K562 (cell line): ENCODE data around the gene C17orf113. TPM values are rescaled to one million over a fixed set of nuclear protein-coding genes. Genes with fewer than 3 reads are reported as not detected.

Experiments
- CEBPB ChIP-seq: fragments of 450-650 bp; IDR thresholded peaks from 2 replicates; pipeline ENCODE4 v1.6.1; 2016; ENCODE audit warnings: missing genetic modification characterization, missing compliant biosample characterization
- HEY1 ChIP-seq: fragments of 250-450 bp; sonication (Bioruptor Pico); IDR thresholded peaks from 2 replicates; pipeline ENCODE4 v1.5.0; 2020; ENCODE audit warnings: mild to moderate bottlenecking, moderate library complexity, borderline replicate concordance
- MCM7 ChIP-seq, 2 experiments: fragments of 450-650 bp; IDR thresholded peaks; 2 replicates each; pipeline ENCODE4 v1.6.1; 2016 to 2018
- POLR3G ChIP-seq: IDR thresholded peaks from 2 replicates; pipeline ENCODE4 v1.6.1; 2011; ENCODE audit not compliant: insufficient read length, insufficient replicate concordance; ENCODE audit errors: extremely low read depth
- RERE ChIP-seq: sonication (generic); formaldehyde crosslinking; IDR thresholded peaks from 2 replicates; pipeline ENCODE4 v1.8.0; 2023; ENCODE audit warnings: missing genetic modification reagents, mild to moderate bottlenecking, borderline replicate concordance
- SNRNP70 ChIP-seq: fragments of 200-400 bp; formaldehyde crosslinking; optimal IDR thresholded peaks from 2 replicates; pipeline ENCODE3; 2017; ENCODE audit warnings: low read depth, low read length
- TRIM28 ChIP-seq: fragments of 450-650 bp; IDR thresholded peaks from 2 replicates; pipeline ENCODE4 v1.6.1; 2017
- YY1 ChIP-seq, 3 experiments: IDR thresholded peaks; 2 replicates each; pipeline ENCODE4 v1.6.1; 2011; ENCODE audit warnings: low read length in 2 of 3, mild to moderate bottlenecking in 2 of 3, moderate library complexity in 2 of 3, borderline replicate concordance in 1 of 3, control low read depth in 1 of 3, low read depth in 1 of 3; ENCODE audit not compliant: insufficient read depth in 3 of 3, insufficient replicate concordance in 2 of 3, control insufficient read depth in 1 of 3, insufficient read length in 1 of 3; ENCODE audit errors: extremely low read depth in 1 of 3
- ZNF324 ChIP-seq: fragments of 250-450 bp; sonication (Bioruptor Pico); IDR thresholded peaks from 2 replicates; pipeline ENCODE4 v1.4.0; 2020; ENCODE audit warnings: mild to moderate bottlenecking
- ZNF609 ChIP-seq: sonication (generic); formaldehyde crosslinking; IDR thresholded peaks from 2 replicates; pipeline ENCODE4 v1.8.1; 2023; ENCODE audit warnings: missing genetic modification reagents, mild to moderate bottlenecking, borderline replicate concordance
- ZNF668 ChIP-seq: fragments of 250-450 bp; sonication (Bioruptor Pico); IDR thresholded peaks from 2 replicates; pipeline ENCODE4 v1.8.0; 2022; ENCODE audit warnings: mild to moderate bottlenecking, inconsistent platforms
- ZNF764 ChIP-seq: fragments of 250-450 bp; sonication (Bioruptor Pico); IDR thresholded peaks from 2 replicates; pipeline ENCODE4 v1.4.0; 2020; ENCODE audit warnings: low read depth, mild to moderate bottlenecking, moderate library complexity
- polyA plus RNA-seq, 8 experiments: library from polyadenylated mRNA; depleted of rRNA in 4 of 8; stranded (reverse) in 5 of 8; unstranded in 3 of 8; fragments of >200 nt; fragmentation: Nextera tagmentation in 2 of 8; fragmentation: Illumina TruSeq in 1 of 8; extraction: Ambion mirVana in 2 of 8; extraction: Trizol in 1 of 8; gene quantifications; 2 replicates each; pipeline versions ENCODE4 v1.2.1 to v1.2.3, GENCODE V29; 2011 to 2014; ENCODE audit warnings: inconsistent platforms in 1 of 8, missing spikeins in 1 of 8
- total RNA-seq, 7 experiments: library from RNA; depleted of rRNA in 6 of 7; stranded (reverse); fragments of >200 nt in 6 of 7; fragmentation: Illumina TruSeq in 2 of 7; extraction: Trizol in 2 of 7; gene quantifications; 2 replicates each; pipeline versions ENCODE4 v1.2.1 to v1.2.3, GENCODE V29; 2011 to 2021; ENCODE audit warnings: low replicate concordance in 1 of 7
- TF ChIP-seq, protein P1 (sequence below): fragments of 200-800 bp; sonication (Bioruptor generic); IDR thresholded peaks from 2 replicates; pipeline ENCODE4 v1.6.1; 2017; ENCODE audit warnings: missing genetic modification characterization, missing compliant biosample characterization

The C17orf113 gene
- total and polyA plus RNA-seq, 9 of the 15 experiments (the other 6 are each of a cell fraction or from before 2014, with no cell fraction given), result 0.10 to 1.2 (median 0.31) TPM

GRCh38 chr17:42027961-42028790 is 22.2 kb downstream of the C17orf113 start (continued):
- TF ChIP-seq YY1 (IDR thresholded peaks at IDR 0.05; ENCODE audit: borderline replicate concordance in 1 of 3, control insufficient read depth in 1 of 3, extremely low read depth in 1 of 3, insufficient read depth in 3 of 3, insufficient read length in 1 of 3, insufficient replicate concordance in 2 of 3, low read depth in 1 of 3, low read length in 2 of 3) (peak in 1 of 3 experiments; percentile 18), ZNF668 (CRISPR knock-in tag) (no peak), POLR3G (no peak), CEBPB (tag) (no peak), ZNF609 (no peak), MCM7 (IDR thresholded peaks at IDR 0.05) (no peak), ZNF324 (CRISPR knock-in tag) (no peak), RERE (no peak), HEY1 (CRISPR knock-in tag) (no peak), ZNF764 (CRISPR knock-in tag) (no peak), TRIM28 (no peak), SNRNP70 (no peak)
- TF ChIP-seq, protein P1, sequence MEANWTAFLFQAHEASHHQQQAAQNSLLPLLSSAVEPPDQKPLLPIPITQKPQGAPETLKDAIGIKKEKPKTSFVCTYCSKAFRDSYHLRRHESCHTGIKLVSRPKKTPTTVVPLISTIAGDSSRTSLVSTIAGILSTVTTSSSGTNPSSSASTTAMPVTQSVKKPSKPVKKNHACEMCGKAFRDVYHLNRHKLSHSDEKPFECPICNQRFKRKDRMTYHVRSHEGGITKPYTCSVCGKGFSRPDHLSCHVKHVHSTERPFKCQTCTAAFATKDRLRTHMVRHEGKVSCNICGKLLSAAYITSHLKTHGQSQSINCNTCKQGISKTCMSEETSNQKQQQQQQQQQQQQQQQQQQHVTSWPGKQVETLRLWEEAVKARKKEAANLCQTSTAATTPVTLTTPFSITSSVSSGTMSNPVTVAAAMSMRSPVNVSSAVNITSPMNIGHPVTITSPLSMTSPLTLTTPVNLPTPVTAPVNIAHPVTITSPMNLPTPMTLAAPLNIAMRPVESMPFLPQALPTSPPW (CRISPR knock-in tag), result no peak
